Fibroblast of the conjunctiva (primary cell): ENCODE results near the gene GALNT4.

ENCODE experiments used
- DNase-seq: peaks from one replicate; pipeline ENCODE4 v3.0.0-alpha.2; 2010; ENCODE audit warnings: low read depth

Gene GALNT4

GRCh38 chr12:89493670-89494302 lies 30.8 kb downstream of the GALNT4 start:
- no peak for DNase-seq

- no peak for DNase-seq
Measured at GRCh38 chr12:89492883-89493282, 31.7 kb downstream of the GALNT4 start.

- no peak for DNase-seq
Measured at GRCh38 chr12:89490922-89491321, 33.7 kb downstream of the GALNT4 start.

- no peak for DNase-seq
Measured at GRCh38 chr12:89486264-89486663, 38.3 kb downstream of the GALNT4 start.

- DNase-seq, result no peak
Measured at GRCh38 chr12:89484470-89484869, 40.1 kb downstream of the GALNT4 start.

- DNase-seq, result no peak
Measured at GRCh38 chr12:89481213-89481914, 43.2 kb downstream of the GALNT4 start.

- DNase-seq, result no peak
Measured at GRCh38 chr12:89479982-89480381, 44.6 kb downstream of the GALNT4 start.

- DNase-seq, result no peak
Measured at GRCh38 chr12:89477633-89478279, 46.8 kb downstream of the GALNT4 start.

GRCh38 chr12:89476904-89477595 lies 47.5 kb downstream of the GALNT4 start:
- DNase-seq, result no peak

GRCh38 chr12:89476232-89476631 lies 48.4 kb downstream of the GALNT4 start:
- no peak for DNase-seq

GRCh38 chr12:89475203-89475990 lies 49.2 kb downstream of the GALNT4 start:
- no peak for DNase-seq

GRCh38 chr12:89474615-89475014 lies 50.0 kb downstream of the GALNT4 start:
- DNase-seq, result no peak
